K562 (cell line): ENCODE measurements around the gene EGFL6. TPM values are rescaled to one million over a fixed set of nuclear protein-coding genes. Genes with fewer than 3 reads are reported as not detected.

ENCODE experiments used
- ATAC-seq: fragments of 200-7000 bp; cut with Tn5 transposase; 3 replicates; pipeline ENCODE4 v1.9.1; 2020; ENCODE audit warnings: moderate library complexity
- BruUV-seq: library from RNA; stranded (reverse); fragments of 400-500 nt; replicated peaks from 2 replicates; lab custom pipeline; 2021; lab: Mats Ljungman, UMichigan
- CTCF ChIA-PET: fragments of 300-600 bp; formaldehyde crosslinking; extraction: SDS; loops from one replicate; lab custom pipeline; 2021; ENCODE audit warnings: low intra/inter-chr PET ratio; lab: Yijun Ruan, JAX
- POLR2A ChIA-PET: fragments of 300-600, 350-650 bp; sonication (Branson Sonifier 250); formaldehyde crosslinking; extraction: SDS; loops from one replicate; lab custom pipeline; 2021; ENCODE audit warnings: antibody characterized with exemption, inconsistent platforms; lab: Yijun Ruan, JAX
- DNase-seq, 4 experiments: peaks; one replicate each; pipeline versions ENCODE4 v3.0.0 to v3.0.0-alpha.2; 2011 to 2018; ENCODE audit warnings: low spot score in 3 of 4, mixed read lengths in 3 of 4; ENCODE audit errors: extremely low read depth in 1 of 4
- FAIRE-seq: peaks from 2 replicates; lab custom pipeline; 2011; peaks lifted over from hg19 to GRCh38; lab: Jason Lieb, UNC
- H2AFZ ChIP-seq: 2 replicates; pipeline ENCODE4 v1.6.0; 2011; ENCODE audit warnings: low read depth, low read length, control low read depth, inconsistent platforms
- H3K27ac ChIP-seq: fragments of 200-600 bp; 3 replicates; pipeline ENCODE4 v1.8.0; 2011; ENCODE audit warnings: low read depth, mild to moderate bottlenecking, control low read depth, inconsistent platforms, low read length, moderate library complexity, mixed read lengths; ENCODE audit errors: extremely low read depth
- H3K27me3 ChIP-seq, 2 experiments: fragments of 300-600 bp in 1 of 2; 2 replicates in 1 of 2; 3 replicates in 1 of 2; pipeline versions ENCODE4 v1.6.0 to v1.8.0; 2011; ENCODE audit warnings: inconsistent platforms in 2 of 2, low read length in 2 of 2, mild to moderate bottlenecking in 1 of 2, mixed read lengths in 1 of 2, moderate library complexity in 1 of 2; ENCODE audit not compliant: control insufficient read depth in 2 of 2, insufficient read depth in 2 of 2
- H3K36me3 ChIP-seq: fragments of 300-600 bp; 3 replicates; pipeline ENCODE4 v1.8.0; 2011; ENCODE audit warnings: mild to moderate bottlenecking, low read length, inconsistent platforms; ENCODE audit not compliant: control insufficient read depth, insufficient read depth
- H3K4me1 ChIP-seq, 2 experiments: fragments of 200-600 bp in 1 of 2; replicated peaks in 1 of 2; 2 replicates in 1 of 2; 3 replicates in 1 of 2; pipeline versions ENCODE4 v1.5.1 to v1.8.0; 2011; ENCODE audit warnings: inconsistent platforms in 2 of 2, low read length in 2 of 2, mild to moderate bottlenecking in 1 of 2, mixed read lengths in 1 of 2, moderate library complexity in 1 of 2; ENCODE audit not compliant: control insufficient read depth in 2 of 2, insufficient read depth in 2 of 2
- H3K4me2 ChIP-seq: 2 replicates; pipeline ENCODE4 v1.6.1; 2011; ENCODE audit warnings: low read length, control low read depth, inconsistent platforms, mixed read lengths; ENCODE audit not compliant: insufficient read depth
- H3K4me3 ChIP-seq: fragments of 200-600 bp; sonication (generic), shearing (Covaris generic); 2 replicates; pipeline ENCODE4 v1.5.1; 2016; ENCODE audit warnings: control low read depth, inconsistent platforms
- H3K79me2 ChIP-seq: fragments of 200-600 bp; 3 replicates; pipeline ENCODE4 v1.8.0; 2011; ENCODE audit warnings: low read length, inconsistent platforms; ENCODE audit not compliant: control insufficient read depth, insufficient read depth
- H3K9ac ChIP-seq, 2 experiments: 2 replicates each; pipeline versions ENCODE4 v1.6.0 to v1.6.1; 2011; ENCODE audit warnings: low read depth in 2 of 2, low read length in 2 of 2, control low read depth in 1 of 2, inconsistent platforms in 1 of 2, mild to moderate bottlenecking in 1 of 2, mixed read lengths in 1 of 2; ENCODE audit not compliant: insufficient read depth in 1 of 2
- H3K9me1 ChIP-seq: one replicate; pipeline ENCODE4 v1.6.0; 2011; ENCODE audit warnings: inconsistent platforms, mild to moderate bottlenecking, low read length, moderate library complexity; ENCODE audit not compliant: control insufficient read depth, insufficient read depth
- H3K9me3 ChIP-seq: replicated peaks from 2 replicates; pipeline ENCODE4 v1.5.1; 2011; ENCODE audit warnings: low read depth, low read length, inconsistent platforms; ENCODE audit not compliant: control insufficient read depth, insufficient read depth
- H4K20me1 ChIP-seq: replicated peaks from 2 replicates; pipeline ENCODE4 v1.6.1; 2011; ENCODE audit warnings: low read length, inconsistent platforms, mixed read lengths; ENCODE audit not compliant: control insufficient read depth, insufficient read depth
- ETV5 ChIP-seq: sonication (generic); formaldehyde crosslinking; IDR thresholded peaks from 2 replicates; pipeline ENCODE4 v1.4.0; 2020; ENCODE audit warnings: low read depth, mild to moderate bottlenecking, missing genetic modification reagents
- FOSL1 ChIP-seq: fragments of 200-800 bp; sonication (Bioruptor generic); conservative IDR thresholded peaks from 2 replicates; pipeline ENCODE4 v1.6.1; 2016; ENCODE audit warnings: missing genetic modification characterization, missing compliant biosample characterization
- FOXP1 ChIP-seq: sonication (generic); formaldehyde crosslinking; IDR thresholded peaks from 2 replicates; pipeline ENCODE4 v1.8.0; 2022; ENCODE audit warnings: mild to moderate bottlenecking, missing genetic modification reagents
- HDAC3 ChIP-seq: fragments of 450-650 bp; IDR thresholded peaks from 2 replicates; pipeline ENCODE4 v1.6.1; 2018; ENCODE audit warnings: borderline replicate concordance, mild to moderate bottlenecking, moderate library complexity; ENCODE audit not compliant: partially characterized antibody
- HMBOX1 ChIP-seq: sonication (generic); IDR thresholded peaks from 2 replicates; pipeline ENCODE4 v1.6.1; 2016
- KLF16 ChIP-seq: IDR thresholded peaks from 2 replicates; pipeline ENCODE4 v1.6.1; 2016; ENCODE audit warnings: antibody characterized with exemption
- MTF1 ChIP-seq: fragments of 250-450 bp; sonication (Bioruptor Pico); IDR thresholded peaks from 2 replicates; pipeline ENCODE4 v1.9.0; 2021; ENCODE audit warnings: moderate library complexity, mild to moderate bottlenecking, inconsistent platforms, borderline replicate concordance
- NCOR1 ChIP-seq: fragments of 450-650 bp; IDR thresholded peaks from 2 replicates; pipeline ENCODE4 v1.6.1; 2016; ENCODE audit warnings: mild to moderate bottlenecking, moderate library complexity
- NFYB ChIP-seq: IDR thresholded peaks from 2 replicates; pipeline ENCODE4 v1.6.1; 2011; ENCODE audit warnings: mild to moderate bottlenecking, moderate library complexity; ENCODE audit not compliant: insufficient read length; ENCODE audit errors: extremely low read depth
- RBM22 ChIP-seq: fragments of 200-400 bp; formaldehyde crosslinking; IDR thresholded peaks from 2 replicates; pipeline ENCODE4 v1.6.1; 2018; ENCODE audit warnings: low read length, low read depth; ENCODE audit not compliant: poor library complexity, severe bottlenecking
- SMARCA4 ChIP-seq: fragments of 450-650 bp; IDR thresholded peaks from 2 replicates; pipeline ENCODE4 v1.6.1; 2016
- TFAP4 ChIP-seq: sonication (generic); formaldehyde crosslinking; IDR thresholded peaks from 2 replicates; pipeline ENCODE4 v1.8.0; 2022; ENCODE audit warnings: missing genetic modification reagents, mild to moderate bottlenecking, moderate library complexity, borderline replicate concordance
- ZNF239 ChIP-seq: fragments of 250-450 bp; sonication (Bioruptor Pico); IDR thresholded peaks from 2 replicates; pipeline ENCODE4 v1.4.0; 2020; ENCODE audit warnings: mild to moderate bottlenecking
- ZNF707 ChIP-seq: fragments of 250-450 bp; sonication (Bioruptor Pico); conservative IDR thresholded peaks from 2 replicates; pipeline ENCODE4 v1.8.0; 2022; ENCODE audit warnings: inconsistent platforms, mild to moderate bottlenecking, moderate library complexity
- WGBS: fragments of 100-300 bp; shearing (Covaris generic); methylation state at CpG from one replicate; pipeline ENCODE4 v1.1.6; 2016; ENCODE audit warnings: low coverage, mixed read lengths; ENCODE audit not compliant: insufficient coverage; ENCODE audit errors: missing lambda C conversion rate; 5-methylcytosine and 5-hydroxymethylcytosine counted together
- in situ Hi-C: fragments of 300-500 bp; cut with MboI; formaldehyde crosslinking; loops from 4 replicates; pipeline ENCODE4 v1.15.0; 2018; ENCODE audit warnings: inconsistent platforms, mixed read lengths
- intact Hi-C: fragments of 100-400 bp; cut with micrococcal nuclease; formaldehyde crosslinking; loops from 2 replicates; pipeline ENCODE4 v1.14.2; 2022
- polyA plus RNA-seq, 8 experiments: library from polyadenylated mRNA; depleted of rRNA in 4 of 8; stranded (reverse) in 5 of 8; unstranded in 3 of 8; fragments of >200 nt; fragmentation: Nextera tagmentation in 2 of 8; fragmentation: Illumina TruSeq in 1 of 8; extraction: Ambion mirVana in 2 of 8; extraction: Trizol in 1 of 8; gene quantifications; 2 replicates each; pipeline versions ENCODE4 v1.2.1 to v1.2.3, GENCODE V29; 2011 to 2014; ENCODE audit warnings: inconsistent platforms in 1 of 8, missing spikeins in 1 of 8
- total RNA-seq, 7 experiments: library from RNA; depleted of rRNA in 6 of 7; stranded (reverse); fragments of >200 nt in 6 of 7; fragmentation: Illumina TruSeq in 2 of 7; extraction: Trizol in 2 of 7; gene quantifications; 2 replicates each; pipeline versions ENCODE4 v1.2.1 to v1.2.3, GENCODE V29; 2011 to 2021; ENCODE audit warnings: low replicate concordance in 1 of 7
- TF ChIP-seq, protein P1 (sequence below), 2 experiments: fragments of 200-800 bp in 1 of 2; sonication (Bioruptor generic) in 1 of 2; sonication (generic) in 1 of 2; formaldehyde crosslinking in 1 of 2; IDR thresholded peaks in 1 of 2; conservative IDR thresholded peaks in 1 of 2; 2 replicates each; pipeline versions ENCODE4 v1.5.0 to v1.6.1; 2016 to 2020; ENCODE audit warnings: missing compliant biosample characterization in 1 of 2, missing genetic modification characterization in 1 of 2, missing genetic modification reagents in 1 of 2

Gene EGFL6
- total and polyA plus RNA-seq, 9 of the 15 experiments (the other 6 are each of a cell fraction or from before 2014, with no cell fraction given), result 0.01 TPM; not detected in 8

- peak; percentile 69 for TF ChIP-seq FOSL1 (tag)
- TF ChIP-seq SMARCA4, result peak; percentile 58; the same call in 1 of the 2 replicates
- peak; percentile 11; the same call in 1 of the 2 replicates for TF ChIP-seq NCOR1
- TF ChIP-seq HMBOX1, result no peak
These were observed 82.9 kb downstream of the EGFL6 start (continued) for GRCh38 chrX:13652287-13652793.

DNA sequence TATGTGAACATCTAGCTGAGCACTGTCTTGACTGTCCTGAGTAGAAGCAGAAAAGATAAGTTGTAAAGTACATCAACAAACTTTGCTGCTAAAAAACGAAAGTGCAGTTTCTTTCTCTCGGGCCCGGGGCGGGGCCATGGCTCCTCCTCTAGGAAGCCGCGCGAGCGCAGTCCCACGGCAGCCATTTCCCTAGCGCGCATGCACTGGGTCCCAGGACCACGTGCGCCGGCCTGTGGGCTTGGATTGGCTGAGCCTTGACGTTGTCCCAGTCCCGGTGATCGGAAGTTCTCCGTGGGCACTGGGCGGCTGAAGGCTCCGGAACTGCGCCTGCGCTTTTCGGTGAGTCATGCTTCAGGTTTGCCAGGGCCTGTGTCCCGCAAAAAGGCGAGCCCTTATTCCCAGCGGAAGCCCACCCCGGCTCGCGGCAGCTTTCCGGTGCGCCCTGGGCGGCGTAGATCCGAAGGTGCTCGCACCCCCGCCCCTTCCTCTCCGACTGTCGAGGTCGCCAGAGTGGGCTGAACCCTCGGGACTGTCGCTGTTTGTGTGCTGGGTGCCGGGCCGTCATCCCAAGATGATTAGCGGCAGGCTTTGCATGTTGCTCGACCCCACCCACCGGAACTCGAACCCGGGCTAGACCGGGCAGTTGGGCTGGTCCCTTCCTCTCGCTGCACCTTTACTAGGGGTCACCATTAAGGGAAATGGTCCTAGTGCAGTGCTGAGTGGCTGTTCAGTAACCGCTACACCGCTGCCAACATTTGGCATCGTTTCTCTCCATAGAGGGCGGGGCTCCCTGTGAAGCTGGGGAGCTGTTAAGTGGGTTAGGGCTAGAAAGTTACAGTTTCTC, 83.7 kb downstream of the EGFL6 start, which contains the start of gene TCEANC:
Gene TCEANC (plus strand): TSS at position 292 of the 844 bp plus-strand sequence. CDS start 9,368 bp downstream, outside the sequence.
- peaks cover 8 to 38% of the 10 kb centered on the region in 2 experiments for H3K4me1 ChIP-seq
- H3K79me2 ChIP-seq, result peaks cover 16% of the 10 kb centered on the region
- H3K9me3 ChIP-seq, result peaks cover 9% of the 10 kb centered on the region
- CTCF ChIA-PET, result no interaction called here
- H3K9ac ChIP-seq, result peak within 1 kb of the TSS; percentile 93
- peak; percentile 92 for FAIRE-seq
- POLR2A ChIA-PET, result interaction anchor here (0.5 to 0.7 kb wide), 2 partner anchors 16 to 46 kb away, joined by 3 read pairs; no protein-coding TSS in a partner anchor
- in situ Hi-C loops, result loop anchor here (5.0 to 25.0 kb wide), 3 partner anchors 94 to 691 kb away; partner anchors contain the start of gene GEMIN8
- ATAC-seq, result peak; percentile 97
- H3K27me3 ChIP-seq, result no peaks in the 10 kb centered on the region
- intact Hi-C loops, result loop anchor here (1.0 to 2.0 kb wide), 3 partner anchors 16 to 378 kb away; partner anchors contain the start of genes OFD1 and TRAPPC2
- DNase-seq, result peak; percentile 92 to 97 (median 93)
- WGBS, result under 1% methylated on average over 52 of the region's 54 CpGs
- TSS peak; percentile 77 for BruUV-seq
- no peaks in the 10 kb centered on the region for H3K36me3 ChIP-seq
- peak within 1 kb of the TSS; percentile 83 for H3K4me2 ChIP-seq
- H3K4me3 ChIP-seq, result peak within 1 kb of the TSS; percentile 67
- peak within 1 kb of the TSS; percentile 82 for H3K27ac ChIP-seq
- H4K20me1 ChIP-seq, result no peaks in the 10 kb centered on the region
- H2AFZ ChIP-seq, result peak within 1 kb of the TSS; percentile 95
- no peaks in the 10 kb centered on the region for H3K9me1 ChIP-seq
- TF ChIP-seq KLF16, result no peak
- TF ChIP-seq, protein P1, sequence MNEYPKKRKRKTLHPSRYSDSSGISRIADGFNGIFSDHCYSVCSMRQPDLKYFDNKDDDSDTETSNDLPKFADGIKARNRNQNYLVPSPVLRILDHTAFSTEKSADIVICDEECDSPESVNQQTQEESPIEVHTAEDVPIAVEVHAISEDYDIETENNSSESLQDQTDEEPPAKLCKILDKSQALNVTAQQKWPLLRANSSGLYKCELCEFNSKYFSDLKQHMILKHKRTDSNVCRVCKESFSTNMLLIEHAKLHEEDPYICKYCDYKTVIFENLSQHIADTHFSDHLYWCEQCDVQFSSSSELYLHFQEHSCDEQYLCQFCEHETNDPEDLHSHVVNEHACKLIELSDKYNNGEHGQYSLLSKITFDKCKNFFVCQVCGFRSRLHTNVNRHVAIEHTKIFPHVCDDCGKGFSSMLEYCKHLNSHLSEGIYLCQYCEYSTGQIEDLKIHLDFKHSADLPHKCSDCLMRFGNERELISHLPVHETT (CRISPR knock-in tag; conservative IDR thresholded peaks at IDR 0.05 in 1 of 2, IDR thresholded peaks at IDR 0.05 in 1 of 2), result 0 out of 4 replicates have a peak, but pooled peaks of 1 of the 2 experiments have one; percentile 48
- no peak for TF ChIP-seq RBM22
- peak; percentile 73; the same call in 1 of the 2 replicates for TF ChIP-seq TFAP4 (CRISPR knock-in tag)
- peak; percentile 90 for TF ChIP-seq NFYB
- TF ChIP-seq ZNF707 (CRISPR knock-in tag), result no peak
- TF ChIP-seq HDAC3, result no peak
- no peak for TF ChIP-seq ZNF239
- peak; percentile 88 for TF ChIP-seq FOXP1 (CRISPR knock-in tag)
- peak; percentile 85; the same call in 1 of the 2 replicates for TF ChIP-seq ETV5 (CRISPR knock-in tag)
- no peak for TF ChIP-seq MTF1
